GM12891 (cell line): ENCODE measurements around the gene CIPC.

Experiments used
- PAX5 ChIP-seq: IDR thresholded peaks from 2 replicates; pipeline ENCODE4 v1.6.1; 2011; ENCODE audit warnings: low read length, moderate library complexity, mild to moderate bottlenecking; ENCODE audit not compliant: insufficient read depth, severe bottlenecking
- POLR2A ChIP-seq: IDR thresholded peaks from 2 replicates; pipeline ENCODE4 v1.6.1; 2011; ENCODE audit warnings: low read depth, low read length, control low read depth
- POLR2AphosphoS5 ChIP-seq: IDR thresholded peaks from 2 replicates; pipeline ENCODE4 v1.6.1; 2011; ENCODE audit warnings: low read depth, low read length, control low read depth
- POU2F2 ChIP-seq: IDR thresholded peaks from 2 replicates; pipeline ENCODE4 v1.6.1; 2011; ENCODE audit warnings: low read depth, mild to moderate bottlenecking, control low read depth, low read length, moderate library complexity
- SPI1 ChIP-seq: IDR thresholded peaks from 2 replicates; pipeline ENCODE4 v1.6.1; 2011; ENCODE audit warnings: low read depth, low read length, control low read depth
- TAF1 ChIP-seq: IDR thresholded peaks from 2 replicates; pipeline ENCODE4 v1.6.1; 2011; ENCODE audit warnings: low read depth, low read length, control low read depth

DNA sequence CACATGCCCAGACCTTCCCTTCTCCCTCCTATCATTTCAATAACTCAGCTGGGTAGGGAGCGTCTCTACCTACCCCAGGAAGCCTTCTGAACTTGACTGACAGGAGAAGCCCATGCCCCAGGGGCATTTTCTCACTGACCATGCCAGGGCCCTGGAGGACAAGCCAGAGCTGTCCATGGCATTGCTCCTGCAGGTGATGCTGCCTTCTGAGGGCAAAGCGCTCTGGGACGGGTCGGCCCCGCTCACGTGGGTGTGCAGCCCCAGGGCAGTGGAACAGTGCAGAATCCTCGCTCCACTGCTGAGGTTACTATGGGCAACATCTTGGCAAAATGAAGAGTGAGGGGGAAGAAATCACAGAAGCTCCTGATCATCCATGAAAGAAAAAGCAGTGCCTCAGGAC, 28.5 kb upstream of the CIPC start:
- TF ChIP-seq POLR2A (no peak), TAF1 (no peak), POLR2AphosphoS5 (no peak), POU2F2 (no peak), SPI1 (no peak), PAX5 (no peak)
